ENCODE results near the gene AASS.
"Not testable (repeated sequence)": the region's sequence is repeated elsewhere in the genome, so short reads cannot be mapped to it uniquely, and the experiment has no call there.

Gene AASS

DNA sequence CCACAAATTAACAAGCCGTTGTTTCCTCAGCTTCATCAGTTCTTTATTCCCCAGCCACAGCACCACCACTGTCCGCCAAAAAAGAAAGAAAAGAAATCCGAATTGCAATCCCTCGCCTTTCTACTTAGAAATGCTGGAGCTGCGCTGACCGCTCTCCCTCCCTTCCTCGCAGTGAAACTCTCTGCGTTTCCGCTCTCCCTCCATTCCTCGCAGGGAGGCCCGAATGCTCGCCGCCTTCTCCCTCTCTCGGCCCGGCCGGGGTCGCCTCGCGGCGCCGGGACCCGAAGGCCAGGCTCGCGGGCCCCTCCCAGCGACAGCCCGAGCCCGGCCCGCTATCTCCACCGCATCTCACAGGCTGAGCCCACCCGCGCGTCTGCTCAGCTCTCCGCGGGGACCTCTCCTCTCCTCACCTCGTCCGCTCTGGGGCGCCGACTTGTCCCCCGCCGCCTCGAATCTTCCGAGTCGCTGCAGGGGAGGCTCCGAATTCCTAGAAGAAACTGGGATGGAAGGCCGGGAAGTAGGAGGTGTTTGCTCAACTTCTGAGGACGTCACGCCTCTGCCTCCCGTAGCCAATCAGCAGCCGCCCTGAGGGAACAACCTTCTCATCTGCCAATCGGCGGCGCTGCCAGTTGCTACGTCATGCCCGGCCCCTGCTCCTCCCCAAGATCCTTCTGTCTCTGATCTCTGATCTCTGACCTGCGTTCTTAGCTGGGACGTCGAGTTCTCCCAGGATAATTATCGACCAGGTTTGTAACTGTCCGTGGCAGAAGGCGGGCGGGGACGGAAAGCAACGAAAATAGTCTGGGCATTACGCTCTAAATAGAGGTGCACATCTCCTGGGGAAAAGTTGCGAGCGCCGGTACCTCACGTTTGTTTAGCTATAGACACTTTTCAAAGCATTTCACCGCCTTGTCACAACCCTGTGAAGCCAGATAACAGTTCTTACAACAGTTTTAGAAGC is at the start of gene AASS:
Gene AASS, minus strand, starts transcription at position 499 of the 961 bp plus-strand sequence. CDS start 10,523 bp downstream, outside the sequence.
- in situ Hi-C loops (cut with HindIII; ENCODE audit: low sequenced_read_pairs): no loop called here

DNA sequence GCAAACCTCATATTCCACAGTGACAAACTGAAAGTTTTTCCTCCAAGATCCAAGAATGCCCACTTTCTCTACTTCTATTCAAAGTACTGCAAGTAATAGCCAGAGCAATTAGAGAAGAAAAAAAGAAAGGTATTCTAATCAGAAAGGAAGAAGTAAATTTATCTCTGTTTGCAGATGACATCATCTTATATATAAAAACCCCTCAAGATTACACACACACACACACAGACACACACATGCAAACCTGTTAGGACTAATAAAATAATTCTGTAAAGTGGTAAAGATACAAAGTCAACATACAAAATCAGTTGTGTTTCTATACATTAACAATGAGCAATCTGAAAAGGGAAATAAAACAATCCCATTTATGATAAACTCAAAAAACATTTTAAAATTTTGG is 44.7 kb upstream of the AASS start:
- in situ Hi-C loops (cut with HindIII; ENCODE audit: low sequenced_read_pairs): no loop called here

- in situ Hi-C loops (cut with HindIII; ENCODE audit: low sequenced_read_pairs): no loop called here
These were observed 39.1 kb upstream of the AASS start for GRCh38 chr7:122183106-122183505.

DNA sequence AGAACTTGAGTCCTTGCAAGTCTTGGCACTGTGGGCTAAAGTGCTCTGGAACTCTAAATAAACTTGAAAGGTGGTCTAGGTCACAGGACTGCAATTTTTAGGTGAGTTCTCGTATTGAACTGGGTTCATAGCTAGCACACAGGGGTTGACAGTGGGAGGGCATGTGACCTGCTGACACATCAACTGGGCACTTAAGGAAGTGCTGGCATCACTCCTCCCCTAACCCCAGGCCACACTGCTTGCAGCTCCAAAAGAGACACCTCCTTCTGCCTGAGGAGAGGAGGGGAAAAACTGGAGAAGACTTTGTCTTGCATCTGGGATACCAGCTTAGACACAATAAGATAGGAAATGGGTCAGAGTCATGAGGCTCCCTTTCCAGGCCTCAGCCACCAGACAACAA is 38.0 kb upstream of the AASS start:
- in situ Hi-C loops (cut with HindIII; ENCODE audit: low sequenced_read_pairs): no loop called here

DNA sequence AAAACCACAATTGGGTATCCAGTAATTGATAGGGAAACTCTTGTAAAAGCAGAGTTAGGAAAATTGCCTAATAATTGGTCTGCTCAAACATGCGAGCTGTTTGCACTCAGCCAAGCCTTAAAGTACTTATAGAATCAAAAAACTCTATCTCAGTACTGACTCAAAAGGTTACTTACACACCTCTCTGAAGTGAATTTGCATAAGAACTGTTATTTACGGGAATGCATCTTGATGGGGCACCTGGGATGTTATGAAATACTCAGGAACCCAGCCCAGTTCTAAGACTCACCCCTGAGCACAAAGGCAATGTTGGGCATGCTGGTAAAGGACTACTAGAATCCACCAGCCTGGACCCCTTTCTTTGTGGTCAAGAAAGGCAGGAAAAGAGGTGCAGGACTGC is 28.1 kb upstream of the AASS start:
- in situ Hi-C loops (cut with HindIII; ENCODE audit: low sequenced_read_pairs): not testable (repeated sequence)

DNA sequence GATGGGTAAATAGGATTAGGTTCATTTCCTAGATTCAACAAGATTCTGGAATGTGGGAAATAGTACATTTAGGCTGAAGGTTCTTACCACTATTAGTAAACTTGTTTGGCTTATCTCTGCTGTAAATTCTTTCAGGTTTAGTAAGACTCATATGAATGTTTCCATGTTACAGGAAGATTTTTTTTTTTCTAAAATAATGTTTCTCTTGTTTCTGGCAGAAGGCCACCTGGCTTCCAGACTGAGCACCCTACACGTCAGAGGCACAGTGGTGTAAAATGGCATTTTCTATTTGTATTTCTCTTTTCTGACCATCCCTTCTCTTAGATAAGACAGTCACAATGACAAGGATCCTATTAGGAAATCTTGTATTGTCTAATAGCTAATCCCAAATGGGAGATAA is 22.7 kb upstream of the AASS start:
- in situ Hi-C loops (cut with HindIII; ENCODE audit: low sequenced_read_pairs): no loop called here

DNA sequence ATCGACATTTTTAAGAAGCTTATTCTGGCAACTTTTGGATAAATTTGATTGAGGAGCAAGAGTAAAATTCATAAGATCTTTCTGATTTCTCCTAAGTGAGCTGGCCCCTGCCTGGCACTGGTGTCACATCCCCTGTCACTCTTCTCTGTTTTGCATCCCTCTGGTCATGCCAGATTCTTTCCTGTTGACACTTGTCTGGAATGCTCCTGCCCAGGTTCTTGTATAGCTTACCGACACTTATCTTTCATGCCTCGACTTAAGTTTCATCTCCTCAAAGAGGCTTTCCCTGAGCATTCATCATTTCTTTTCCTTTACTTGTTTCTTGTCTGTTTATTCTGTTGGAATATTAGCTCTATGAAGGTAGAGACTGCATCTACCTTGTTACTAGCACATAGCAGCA is 22.2 kb upstream of the AASS start:
- in situ Hi-C loops (cut with HindIII; ENCODE audit: low sequenced_read_pairs): no loop called here

DNA sequence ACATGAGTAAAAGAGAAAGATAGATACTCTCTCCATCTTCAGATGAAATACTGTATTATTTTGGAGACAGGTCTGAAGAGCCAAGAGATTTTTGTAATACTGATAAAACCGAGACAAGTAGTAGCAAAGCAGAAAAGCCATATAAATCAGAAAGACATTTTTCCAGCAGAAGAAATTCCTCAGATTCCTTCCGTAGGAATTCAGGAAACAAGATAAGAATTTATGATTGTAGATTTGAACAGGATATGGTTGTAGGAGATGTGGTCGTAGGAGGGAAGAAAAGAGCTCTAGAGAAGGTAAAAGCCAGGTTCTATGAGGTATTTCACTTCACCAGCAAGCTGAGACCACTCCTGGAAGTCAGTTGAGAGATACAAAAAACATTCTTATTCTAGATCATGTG is 17.6 kb upstream of the AASS start:
- in situ Hi-C loops (cut with HindIII; ENCODE audit: low sequenced_read_pairs): no loop called here

GRCh38 chr7:122155566-122155965 is 11.5 kb upstream of the AASS start:
- in situ Hi-C loops (cut with HindIII; ENCODE audit: low sequenced_read_pairs): no loop called here

DNA sequence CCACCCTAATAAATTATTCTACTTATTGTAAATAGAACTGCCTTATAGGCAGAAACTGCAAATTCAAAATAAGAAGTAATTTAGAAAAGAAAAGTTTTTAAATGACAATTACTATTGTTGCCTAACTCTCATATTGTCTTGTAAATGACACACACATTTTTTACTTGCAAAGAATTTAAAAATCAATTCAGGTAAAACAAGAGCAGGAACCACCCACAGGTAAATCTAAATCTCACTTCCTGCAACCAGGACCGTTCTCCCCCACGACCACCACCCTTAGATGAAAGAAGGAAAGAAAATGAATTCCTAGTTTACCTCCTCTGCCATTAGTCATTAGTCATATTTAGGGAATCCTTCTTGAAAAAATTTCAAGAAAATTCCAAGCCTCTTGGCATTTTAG is 4.8 kb upstream of the AASS start:
- in situ Hi-C loops (cut with HindIII; ENCODE audit: low sequenced_read_pairs): no loop called here

DNA sequence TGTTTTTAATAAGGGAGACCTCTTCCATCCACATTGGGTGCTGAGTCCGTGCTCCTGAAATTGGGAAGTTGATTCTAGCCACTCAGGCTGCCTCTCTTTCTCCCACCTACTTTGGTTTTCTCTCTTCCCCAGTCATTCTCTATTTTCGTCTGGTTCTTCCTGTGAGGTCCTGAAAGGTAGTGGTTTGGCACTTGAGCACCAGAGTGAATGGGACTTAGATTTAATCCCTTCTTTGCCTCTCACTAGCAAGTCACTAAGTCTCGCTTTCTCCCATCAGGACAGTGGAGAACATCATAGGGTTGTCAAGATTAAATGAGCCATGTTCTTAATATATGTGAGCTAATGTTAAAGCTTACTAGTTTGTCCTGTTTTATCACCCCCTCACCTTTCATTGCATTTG is 4.0 kb upstream of the AASS start:
- in situ Hi-C loops (cut with HindIII; ENCODE audit: low sequenced_read_pairs): no loop called here

DNA sequence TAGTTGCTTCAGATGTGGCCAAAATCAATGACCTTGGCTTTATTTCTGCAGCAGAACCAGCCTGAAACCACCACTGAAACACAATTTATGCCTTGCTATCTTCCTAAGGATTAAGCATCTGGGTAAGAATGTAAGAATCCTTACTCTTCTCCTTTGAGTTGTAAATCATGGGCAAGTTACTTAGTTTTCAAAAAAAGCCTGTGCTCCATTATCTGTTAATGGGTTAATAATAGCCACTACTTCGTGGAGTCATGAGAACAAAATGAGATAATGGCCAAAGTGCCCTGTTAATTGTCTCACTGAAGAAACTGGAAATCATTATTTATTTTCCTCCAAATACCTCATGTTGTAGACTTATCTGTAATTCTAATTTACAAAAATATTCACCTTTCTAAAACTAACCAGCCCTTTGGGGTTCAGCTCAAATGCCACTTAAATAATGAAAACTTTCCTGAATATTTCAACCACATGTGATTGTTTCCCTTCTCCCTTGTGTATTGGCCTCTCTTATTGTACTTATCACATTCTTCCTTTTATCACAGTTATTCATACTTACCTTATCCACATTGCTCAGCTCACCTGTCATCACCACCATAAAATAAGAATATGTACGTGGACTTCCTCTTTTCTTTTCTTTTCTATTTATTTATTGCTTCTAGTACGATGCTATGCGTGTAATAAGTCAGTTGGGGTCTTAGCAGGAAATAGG is 2.0 kb upstream of the AASS start:
- in situ Hi-C loops (cut with HindIII; ENCODE audit: low sequenced_read_pairs): no loop called here

GRCh38 chr7:122143376-122143750 is 686 bp downstream of the AASS start:
- in situ Hi-C loops (cut with HindIII; ENCODE audit: low sequenced_read_pairs): no loop called here

DNA sequence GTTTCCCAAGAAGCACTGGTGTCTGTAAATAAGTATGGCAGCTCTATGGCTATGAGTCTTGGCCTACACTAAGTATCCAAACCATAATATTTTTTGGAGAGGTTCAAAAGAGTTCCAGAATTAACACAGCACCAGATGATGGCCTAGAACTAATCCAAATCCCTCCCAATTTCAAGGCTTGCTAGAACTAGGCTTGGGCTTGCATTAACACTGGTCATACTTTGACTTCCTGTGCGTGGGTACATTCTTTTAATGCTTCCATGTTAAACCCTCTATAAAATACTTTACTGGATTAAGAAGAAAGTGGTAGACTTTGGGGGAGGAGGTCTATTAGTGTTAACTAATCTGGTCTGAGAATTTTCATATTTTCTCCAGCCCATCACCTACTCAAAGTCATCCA is 3.1 kb downstream of the AASS start:
- in situ Hi-C loops (cut with HindIII; ENCODE audit: low sequenced_read_pairs): no loop called here

- in situ Hi-C loops (cut with HindIII; ENCODE audit: low sequenced_read_pairs): no loop called here
These were observed 6.6 kb downstream of the AASS start for GRCh38 chr7:122137251-122138077.

DNA sequence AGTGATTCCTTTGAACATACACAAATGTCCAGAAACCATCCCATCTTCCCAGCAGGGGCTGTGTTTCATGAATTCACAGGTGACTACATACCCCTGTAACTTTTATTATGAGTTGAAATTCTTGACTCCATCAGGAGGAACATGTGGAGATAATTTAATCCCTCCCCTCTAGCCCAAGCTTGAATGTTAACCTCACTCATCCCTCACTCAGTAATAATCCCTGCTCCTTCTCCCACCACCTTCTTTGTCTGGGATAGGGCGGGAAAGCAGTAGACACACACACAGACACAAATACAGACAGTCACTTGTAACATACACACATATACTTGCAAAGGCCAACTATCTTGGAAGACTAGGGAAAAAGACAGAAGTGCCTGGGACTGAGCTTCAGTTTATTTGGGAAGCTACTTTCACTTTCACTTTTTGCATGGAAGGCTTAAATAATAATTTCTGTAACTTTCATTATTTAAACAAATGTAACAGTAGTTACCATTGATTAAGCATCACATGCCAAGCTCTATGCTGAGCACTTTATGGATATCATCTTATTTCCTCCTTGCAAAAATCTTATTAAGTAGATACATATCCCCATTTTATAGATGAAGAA is 7.3 kb downstream of the AASS start:
- in situ Hi-C loops (cut with HindIII; ENCODE audit: low sequenced_read_pairs): no loop called here

DNA sequence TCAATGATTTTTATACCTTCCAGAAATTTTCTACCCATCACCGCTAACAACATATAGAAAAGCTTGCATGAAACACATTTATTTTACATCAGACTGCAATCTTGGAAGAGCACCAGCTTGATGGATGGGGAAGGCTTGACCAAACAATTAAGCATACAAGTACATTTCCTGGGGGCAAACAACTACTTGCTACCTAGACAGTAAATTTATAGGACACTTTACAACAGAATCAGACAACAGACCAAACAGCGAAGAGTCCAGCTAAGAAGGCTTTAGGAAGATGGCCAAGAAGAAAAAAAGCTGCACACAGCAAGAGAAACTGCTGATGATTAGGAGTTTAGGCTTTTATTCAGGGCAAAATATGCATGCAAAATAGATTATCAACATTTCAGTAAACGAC is 8.0 kb downstream of the AASS start:
- in situ Hi-C loops (cut with HindIII; ENCODE audit: low sequenced_read_pairs): no loop called here

GRCh38 chr7:122135275-122135674 is 8.8 kb downstream of the AASS start:
- in situ Hi-C loops (cut with HindIII; ENCODE audit: low sequenced_read_pairs): no loop called here

GRCh38 chr7:122134793-122135192 is 9.3 kb downstream of the AASS start:
- in situ Hi-C loops (cut with HindIII; ENCODE audit: low sequenced_read_pairs): not testable (repeated sequence)

- in situ Hi-C loops (cut with HindIII; ENCODE audit: low sequenced_read_pairs): no loop called here
These were observed 10.6 kb downstream of the AASS start for GRCh38 chr7:122133477-122133876.

DNA sequence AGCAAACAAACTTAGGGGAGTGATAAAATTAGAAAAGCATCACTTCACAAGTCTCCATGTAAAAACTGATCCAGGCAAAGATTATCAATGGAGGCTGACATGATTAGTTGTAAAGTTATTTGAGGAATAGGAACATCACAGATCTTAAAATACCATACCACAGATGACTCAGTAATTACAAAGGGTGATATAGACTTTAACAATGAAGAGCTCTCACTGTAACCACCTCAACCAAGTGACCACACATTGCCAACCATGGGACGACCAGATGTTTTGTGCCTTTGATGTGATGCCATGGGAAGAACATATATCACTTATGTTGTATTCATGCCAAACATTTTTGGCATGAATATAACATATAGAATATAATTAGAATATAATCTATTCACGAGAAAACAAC is 11.7 kb downstream of the AASS start:
- in situ Hi-C loops (cut with HindIII; ENCODE audit: low sequenced_read_pairs): no loop called here
